ENCODE measurements around the gene PARD3B. TPM values are rescaled to one million over a fixed set of nuclear protein-coding genes. Genes with fewer than 3 reads are reported as not detected.

PARD3B gene
- total RNA-seq, 2 donors from 2014 or later, result 14.7 to 25.0 TPM

DNA sequence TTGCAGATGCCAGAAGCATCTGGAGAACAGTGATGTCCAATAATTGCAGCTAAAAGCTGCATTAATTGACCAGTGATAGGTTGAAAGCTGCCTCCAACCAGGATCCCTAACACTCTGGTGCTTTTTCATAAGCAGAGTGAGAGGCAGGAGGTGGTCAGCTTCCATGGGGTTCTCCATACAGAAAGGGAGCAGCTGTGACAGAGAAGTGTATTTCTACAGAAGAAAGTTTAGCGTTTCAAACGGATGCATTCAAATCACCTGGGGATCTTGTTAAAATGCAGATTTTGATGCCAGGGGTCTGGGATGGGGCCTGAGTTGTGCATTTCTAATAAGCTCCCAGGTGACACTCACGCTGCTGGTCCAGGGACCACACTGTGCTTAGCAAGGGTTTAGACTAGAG lies 920.5 kb downstream of the PARD3B start:
- no peak for DNase-seq (ENCODE audit: low spot score)
- H3K4me3 ChIP-seq, result no peak overlapping the region
- H3K4me1 ChIP-seq (replicated peaks), result no peaks in the 10 kb centered on the region
- H3K27me3 ChIP-seq (replicated peaks; ENCODE audit: insufficient read depth), result no peaks in the 10 kb centered on the region
- H3K36me3 ChIP-seq, result no peaks in the 10 kb centered on the region
- WGBS, result 77% methylated on average over 3 of the region's 3 CpGs
- H3K9me3 ChIP-seq, result no peaks in the 10 kb centered on the region
- intact Hi-C loops (cut with DNase I), result no loop called here
- no peak overlapping the region for H3K27ac ChIP-seq
- TF ChIP-seq, protein P1, sequence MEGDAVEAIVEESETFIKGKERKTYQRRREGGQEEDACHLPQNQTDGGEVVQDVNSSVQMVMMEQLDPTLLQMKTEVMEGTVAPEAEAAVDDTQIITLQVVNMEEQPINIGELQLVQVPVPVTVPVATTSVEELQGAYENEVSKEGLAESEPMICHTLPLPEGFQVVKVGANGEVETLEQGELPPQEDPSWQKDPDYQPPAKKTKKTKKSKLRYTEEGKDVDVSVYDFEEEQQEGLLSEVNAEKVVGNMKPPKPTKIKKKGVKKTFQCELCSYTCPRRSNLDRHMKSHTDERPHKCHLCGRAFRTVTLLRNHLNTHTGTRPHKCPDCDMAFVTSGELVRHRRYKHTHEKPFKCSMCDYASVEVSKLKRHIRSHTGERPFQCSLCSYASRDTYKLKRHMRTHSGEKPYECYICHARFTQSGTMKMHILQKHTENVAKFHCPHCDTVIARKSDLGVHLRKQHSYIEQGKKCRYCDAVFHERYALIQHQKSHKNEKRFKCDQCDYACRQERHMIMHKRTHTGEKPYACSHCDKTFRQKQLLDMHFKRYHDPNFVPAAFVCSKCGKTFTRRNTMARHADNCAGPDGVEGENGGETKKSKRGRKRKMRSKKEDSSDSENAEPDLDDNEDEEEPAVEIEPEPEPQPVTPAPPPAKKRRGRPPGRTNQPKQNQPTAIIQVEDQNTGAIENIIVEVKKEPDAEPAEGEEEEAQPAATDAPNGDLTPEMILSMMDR (IDR thresholded peaks at IDR 0.05), result no peak
- TF ChIP-seq POLR2AphosphoS5 (IDR thresholded peaks at IDR 0.05), result no peak
- TF ChIP-seq POLR2A (IDR thresholded peaks at IDR 0.05), result no peak

DNA sequence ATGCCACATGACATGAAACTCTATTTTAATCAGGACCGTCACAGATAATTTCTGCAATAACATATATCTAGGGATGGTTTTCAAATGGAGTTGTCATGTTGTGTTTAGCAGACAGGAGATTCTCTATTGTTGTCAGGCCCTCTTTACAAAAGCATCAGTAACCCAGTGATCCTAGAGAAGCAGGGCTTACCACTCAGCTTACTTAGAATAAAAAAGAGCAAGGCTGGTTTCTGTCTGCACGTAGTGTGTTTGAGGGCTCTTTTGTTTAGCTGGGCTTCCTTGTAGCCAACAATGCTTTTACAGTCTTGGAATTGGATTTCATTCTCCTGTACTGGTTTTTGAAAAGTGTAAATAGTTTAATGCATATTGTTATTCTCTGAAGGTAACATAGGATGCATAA lies 926.5 kb downstream of the PARD3B start:
- TF ChIP-seq POLR2AphosphoS5 (IDR thresholded peaks at IDR 0.05) (no peak), POLR2A (IDR thresholded peaks at IDR 0.05) (no peak)
- TF ChIP-seq, protein P1 (IDR thresholded peaks at IDR 0.05), result no peak
- WGBS, result 64% methylated on average over 2 of the region's 2 CpGs
- Histone ChIP-seq H3K36me3 (no peaks in the 10 kb centered on the region), H3K27ac (no peak overlapping the region), H3K4me3 (no peak overlapping the region), H3K27me3 (replicated peaks; ENCODE audit: insufficient read depth) (no peaks in the 10 kb centered on the region), H3K4me1 (replicated peaks) (no peaks in the 10 kb centered on the region), H3K9me3 (no peaks in the 10 kb centered on the region)
- no peak for DNase-seq (ENCODE audit: low spot score)
- intact Hi-C loops (cut with DNase I), result no loop called here

DNA sequence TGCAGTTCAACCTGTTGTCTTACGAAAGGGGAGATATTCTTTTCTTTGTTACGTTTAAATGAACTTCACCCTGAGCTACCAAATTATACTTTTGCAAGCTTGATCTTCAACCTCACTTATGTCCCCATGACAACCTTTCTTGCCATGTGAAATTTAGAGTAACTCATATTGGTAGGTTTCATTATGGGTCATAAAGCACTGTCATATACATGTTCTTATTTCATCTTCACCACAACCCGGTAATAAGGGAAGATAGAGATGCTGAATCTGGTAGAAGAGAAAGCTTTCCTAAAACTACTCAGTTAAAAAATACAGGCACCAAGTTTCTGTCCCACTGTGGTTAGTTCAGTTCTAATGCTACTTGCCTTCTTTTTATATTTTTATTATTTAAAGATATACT lies 928.5 kb downstream of the PARD3B start:
- intact Hi-C loops (cut with DNase I), result no loop called here
- Histone ChIP-seq H3K27ac (no peak overlapping the region), H3K4me3 (no peak overlapping the region), H3K27me3 (replicated peaks; ENCODE audit: insufficient read depth) (no peaks in the 10 kb centered on the region), H3K4me1 (replicated peaks) (no peaks in the 10 kb centered on the region), H3K36me3 (no peaks in the 10 kb centered on the region), H3K9me3 (no peaks in the 10 kb centered on the region)
- DNase-seq (ENCODE audit: low spot score), result no peak
- 93% methylated on average over 3 of the region's 3 CpGs for WGBS
- TF ChIP-seq POLR2AphosphoS5 (IDR thresholded peaks at IDR 0.05) (no peak), POLR2A (IDR thresholded peaks at IDR 0.05) (no peak)
- TF ChIP-seq, protein P1 (IDR thresholded peaks at IDR 0.05), result no peak

DNA sequence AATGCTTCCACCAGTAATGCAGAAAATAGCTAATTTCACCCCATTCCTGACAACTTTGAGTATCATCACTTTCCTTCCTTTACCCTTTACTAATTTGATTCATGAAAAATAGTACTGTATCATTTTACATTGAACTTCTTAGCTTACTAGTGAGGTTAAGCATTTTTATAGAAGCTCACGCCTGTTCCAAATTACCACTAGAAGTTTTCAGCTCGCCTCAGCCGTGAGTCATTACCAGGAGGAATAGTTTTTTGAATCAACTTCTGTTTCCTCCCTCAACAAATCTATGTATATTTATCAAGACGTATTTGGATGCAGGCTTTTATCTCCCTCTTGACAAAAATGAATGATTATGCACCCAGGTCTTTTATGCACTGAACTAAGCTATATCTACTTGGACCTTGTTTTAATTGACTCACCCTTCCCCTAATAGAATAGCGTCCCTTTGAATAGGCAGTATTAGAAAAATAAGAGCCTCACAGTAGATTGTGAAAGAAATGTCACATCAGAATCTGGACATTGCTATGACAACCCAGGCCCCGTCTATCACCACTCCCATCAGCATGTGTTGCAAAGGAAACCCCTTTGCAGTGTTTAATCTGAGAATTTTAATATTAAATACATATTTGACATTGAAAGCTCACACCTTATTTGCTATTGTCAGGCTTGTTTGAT lies 929.6 kb downstream of the PARD3B start:
- no peak for DNase-seq (ENCODE audit: low spot score)
- Histone ChIP-seq H3K4me3 (no peak overlapping the region), H3K36me3 (no peaks in the 10 kb centered on the region), H3K4me1 (replicated peaks) (no peaks in the 10 kb centered on the region), H3K27me3 (replicated peaks; ENCODE audit: insufficient read depth) (no peaks in the 10 kb centered on the region), H3K27ac (no peak overlapping the region), H3K9me3 (no peaks in the 10 kb centered on the region)
- no peak for TF ChIP-seq POLR2AphosphoS5 (IDR thresholded peaks at IDR 0.05)
- TF ChIP-seq POLR2A (IDR thresholded peaks at IDR 0.05), result no peak
- TF ChIP-seq, protein P1 (IDR thresholded peaks at IDR 0.05), result no peak
- WGBS, result 62% methylated on average over 6 of the region's 6 CpGs
- intact Hi-C loops (cut with DNase I), result no loop called here

DNA sequence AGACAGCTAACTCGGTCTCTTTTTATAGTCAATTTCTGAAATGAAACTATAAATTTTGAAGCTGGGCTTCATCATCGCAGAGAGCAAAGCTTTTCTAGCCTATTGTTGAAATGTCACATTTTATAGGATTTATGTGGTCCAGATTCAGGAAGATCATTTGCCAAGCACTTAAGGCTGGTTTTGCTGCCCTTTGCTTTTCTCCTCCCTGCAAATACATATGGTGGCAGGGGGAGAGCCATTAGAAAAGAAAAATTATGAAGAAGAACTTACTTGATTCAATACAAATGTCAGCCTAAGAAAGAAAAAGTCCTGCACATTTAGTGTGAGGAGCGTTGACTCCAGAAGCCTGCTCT lies 930.1 kb downstream of the PARD3B start:
- H3K9me3 ChIP-seq, result no peaks in the 10 kb centered on the region
- no peaks in the 10 kb centered on the region for H3K4me1 ChIP-seq (replicated peaks)
- intact Hi-C loops (cut with DNase I), result no loop called here
- TF ChIP-seq, protein P1 (IDR thresholded peaks at IDR 0.05), result no peak
- TF ChIP-seq POLR2A (IDR thresholded peaks at IDR 0.05) (no peak), POLR2AphosphoS5 (IDR thresholded peaks at IDR 0.05) (no peak)
- H3K4me3 ChIP-seq, result no peak overlapping the region
- no peak overlapping the region for H3K27ac ChIP-seq
- H3K36me3 ChIP-seq, result no peaks in the 10 kb centered on the region
- WGBS, result 62% methylated on average over 3 of the region's 3 CpGs
- no peaks in the 10 kb centered on the region for H3K27me3 ChIP-seq (replicated peaks; ENCODE audit: insufficient read depth)
- no peak for DNase-seq (ENCODE audit: low spot score)

Data from prostate gland (tissue), 2 donors.